ENCODE measurements around the gene TSHZ1. TPM values are rescaled to one million over a fixed set of nuclear protein-coding genes. Genes with fewer than 3 reads are reported as not detected.
A peak's percentile ranks its signal among the peaks of the same experiment; 100 is the strongest.

TSHZ1 gene
- total RNA-seq, 2 donors from 2014 or later = 14.5 to 19.4 TPM

DNA sequence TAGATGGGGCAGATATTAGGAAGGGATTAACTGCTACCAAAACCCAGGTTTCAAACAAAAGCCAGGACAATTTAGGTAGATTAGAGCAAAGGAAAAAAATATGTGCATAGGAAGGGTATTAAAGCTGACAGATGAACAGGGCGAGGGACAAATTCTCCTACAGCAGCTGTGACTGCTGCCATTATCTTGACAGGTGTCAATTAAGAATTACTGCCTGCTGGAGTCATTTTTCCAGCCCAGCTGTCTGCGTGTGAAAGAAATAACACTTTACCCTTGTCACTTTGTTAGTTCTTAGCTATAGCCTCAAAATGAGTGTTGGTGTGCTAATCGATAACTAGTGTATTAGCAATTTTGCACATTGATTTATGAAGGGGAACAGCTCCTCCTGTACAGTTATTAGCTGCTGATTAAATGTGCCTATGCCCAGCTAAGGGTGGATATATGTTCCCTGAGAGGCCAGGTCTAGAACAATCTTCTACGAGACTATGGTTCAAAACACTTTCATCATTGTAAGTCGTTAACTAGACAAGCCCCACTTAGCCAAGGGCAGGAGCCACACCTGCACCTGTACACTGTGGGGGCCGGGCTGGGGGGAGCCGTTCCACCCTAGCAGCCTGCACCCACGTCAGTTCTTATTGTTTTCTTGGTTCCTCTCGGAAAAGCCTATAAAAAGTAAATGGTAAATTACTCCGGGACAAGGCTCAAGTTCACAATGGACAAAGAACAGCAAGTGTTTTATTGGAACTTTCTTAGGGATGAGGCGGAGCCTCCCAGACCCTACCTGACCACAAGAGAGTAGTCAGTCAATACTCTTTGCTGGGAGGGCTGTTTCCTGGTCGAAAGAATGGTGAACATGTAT, 7.7 kb downstream of the TSHZ1 start:
- Histone ChIP-seq H3K27ac (peak overlapping the region; percentile 51 to 54), H3K4me3 (no peak overlapping the region), H3K27me3 (no peaks in the 10 kb centered on the region), H3K36me3 (no peaks in the 10 kb centered on the region), H3K4me1 (peaks cover 0 to 84% of the 10 kb centered on the region in 2 donors), H3K9me3 (no peaks in the 10 kb centered on the region)
- DNase-seq (ENCODE audit: low spot score) = no peak
- TF ChIP-seq, protein P1, sequence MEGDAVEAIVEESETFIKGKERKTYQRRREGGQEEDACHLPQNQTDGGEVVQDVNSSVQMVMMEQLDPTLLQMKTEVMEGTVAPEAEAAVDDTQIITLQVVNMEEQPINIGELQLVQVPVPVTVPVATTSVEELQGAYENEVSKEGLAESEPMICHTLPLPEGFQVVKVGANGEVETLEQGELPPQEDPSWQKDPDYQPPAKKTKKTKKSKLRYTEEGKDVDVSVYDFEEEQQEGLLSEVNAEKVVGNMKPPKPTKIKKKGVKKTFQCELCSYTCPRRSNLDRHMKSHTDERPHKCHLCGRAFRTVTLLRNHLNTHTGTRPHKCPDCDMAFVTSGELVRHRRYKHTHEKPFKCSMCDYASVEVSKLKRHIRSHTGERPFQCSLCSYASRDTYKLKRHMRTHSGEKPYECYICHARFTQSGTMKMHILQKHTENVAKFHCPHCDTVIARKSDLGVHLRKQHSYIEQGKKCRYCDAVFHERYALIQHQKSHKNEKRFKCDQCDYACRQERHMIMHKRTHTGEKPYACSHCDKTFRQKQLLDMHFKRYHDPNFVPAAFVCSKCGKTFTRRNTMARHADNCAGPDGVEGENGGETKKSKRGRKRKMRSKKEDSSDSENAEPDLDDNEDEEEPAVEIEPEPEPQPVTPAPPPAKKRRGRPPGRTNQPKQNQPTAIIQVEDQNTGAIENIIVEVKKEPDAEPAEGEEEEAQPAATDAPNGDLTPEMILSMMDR (IDR thresholded peaks at IDR 0.05) = no peak

DNA sequence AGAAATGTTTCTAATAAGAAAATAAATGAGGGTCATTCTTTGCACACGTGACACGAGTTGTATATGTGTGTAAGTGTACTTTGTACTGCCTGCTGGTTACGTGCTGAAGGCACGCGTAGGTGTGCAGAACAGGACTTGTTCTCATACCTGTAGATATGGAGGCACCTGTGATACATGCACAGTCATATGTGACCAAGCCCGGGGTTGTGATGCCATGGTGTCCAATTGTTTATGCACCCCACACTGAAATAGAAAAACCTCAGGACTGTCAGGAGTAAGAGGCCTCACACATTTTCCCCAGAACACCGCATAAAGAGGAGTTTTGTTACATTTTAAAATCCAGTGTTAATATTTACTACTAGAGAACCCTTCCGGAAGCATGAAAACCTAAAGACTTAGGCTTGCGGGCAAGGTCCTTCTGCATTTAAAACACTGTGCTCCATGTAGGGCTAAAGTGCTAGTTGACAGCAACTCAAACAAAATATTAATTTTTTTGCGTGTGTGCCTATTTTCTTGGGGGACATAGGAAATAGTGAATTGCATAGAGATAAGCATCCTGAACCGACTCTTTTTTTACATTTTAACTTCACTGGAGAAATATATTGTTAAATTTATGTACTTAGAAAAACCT, 9.3 kb downstream of the TSHZ1 start:
- Histone ChIP-seq H3K9me3 (no peaks in the 10 kb centered on the region), H3K4me1 (peaks cover 0 to 78% of the 10 kb centered on the region in 2 donors), H3K27ac (peak overlapping the region in 1 of 2 donors; percentile 28), H3K4me3 (no peak overlapping the region), H3K36me3 (no peaks in the 10 kb centered on the region), H3K27me3 (no peaks in the 10 kb centered on the region)
- TF ChIP-seq, protein P1 (IDR thresholded peaks at IDR 0.05) = no peak
- DNase-seq (ENCODE audit: low spot score) = no peak

DNA sequence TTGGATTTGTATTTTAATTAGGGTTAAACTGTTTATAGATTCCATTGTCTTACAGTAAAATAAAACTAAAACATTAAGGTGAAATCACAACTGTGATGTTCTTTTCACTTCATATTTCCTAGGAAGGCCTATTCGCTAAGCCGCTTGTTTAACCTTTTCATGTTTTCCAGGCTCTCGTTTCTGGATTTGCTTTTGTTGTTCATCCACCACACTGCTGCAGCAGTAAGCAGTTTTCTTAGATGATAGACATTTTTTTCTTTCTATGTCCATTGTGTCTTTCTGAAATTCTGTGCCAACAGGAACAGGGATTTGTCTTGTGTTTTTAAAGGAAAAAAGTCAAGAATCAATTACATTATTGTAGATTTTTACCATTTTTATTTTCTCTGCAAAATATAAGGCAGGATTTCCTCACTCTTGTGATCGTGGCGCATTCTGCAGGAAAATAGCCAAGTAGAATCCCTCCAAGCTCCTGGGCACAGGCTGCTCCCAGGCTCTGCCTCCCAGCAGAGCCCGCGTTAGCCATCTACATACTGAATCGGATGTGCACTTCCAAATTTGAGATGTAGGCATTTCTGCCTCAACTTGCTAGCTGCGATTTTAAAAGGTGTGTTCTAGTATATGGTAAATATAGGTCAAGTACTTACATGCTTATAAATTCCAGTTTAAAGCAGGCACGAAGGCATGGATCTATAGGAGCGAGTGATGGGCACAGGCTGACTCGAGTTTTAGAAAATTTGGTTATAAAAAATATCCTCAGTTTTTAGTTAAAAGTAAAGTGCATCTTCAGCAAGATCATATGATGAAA, 10.2 kb downstream of the TSHZ1 start:
- Histone ChIP-seq H3K36me3 (no peaks in the 10 kb centered on the region), H3K27ac (peak overlapping the region; percentile 28 to 36), H3K27me3 (no peaks in the 10 kb centered on the region), H3K4me3 (no peak overlapping the region), H3K4me1 (peaks cover 0 to 69% of the 10 kb centered on the region in 2 donors), H3K9me3 (no peaks in the 10 kb centered on the region)
- TF ChIP-seq, protein P1 (IDR thresholded peaks at IDR 0.05) = no peak
- no peak for DNase-seq (ENCODE audit: low spot score)

DNA sequence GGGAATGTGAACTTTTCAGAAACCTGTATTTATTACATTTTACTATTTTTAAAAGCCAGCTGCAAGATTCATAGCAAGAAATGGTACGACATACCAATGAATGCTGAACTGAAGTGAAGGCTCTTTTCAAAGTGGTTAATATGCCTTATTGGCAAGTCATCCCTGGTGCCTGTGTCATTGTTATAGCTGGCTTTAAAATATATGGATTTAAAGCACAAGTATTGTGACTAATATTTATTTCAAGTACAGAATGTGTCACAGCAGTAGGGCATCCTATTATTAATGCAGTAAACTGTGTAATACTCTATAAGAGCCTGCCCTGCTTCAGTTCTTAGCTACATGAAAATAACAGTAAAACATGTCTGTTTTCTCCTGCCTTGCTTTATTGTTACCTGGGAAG, 10.8 kb downstream of the TSHZ1 start:
- H3K36me3 ChIP-seq = no peaks in the 10 kb centered on the region
- no peak overlapping the region for H3K4me3 ChIP-seq
- no peaks in the 10 kb centered on the region for H3K27me3 ChIP-seq
- TF ChIP-seq, protein P1 (IDR thresholded peaks at IDR 0.05) = no peak
- H3K4me1 ChIP-seq = peaks cover 0 to 72% of the 10 kb centered on the region in 2 donors
- peak overlapping the region; percentile 28 to 36 for H3K27ac ChIP-seq
- DNase-seq (ENCODE audit: low spot score) = no peak
- H3K9me3 ChIP-seq = no peaks in the 10 kb centered on the region

DNA sequence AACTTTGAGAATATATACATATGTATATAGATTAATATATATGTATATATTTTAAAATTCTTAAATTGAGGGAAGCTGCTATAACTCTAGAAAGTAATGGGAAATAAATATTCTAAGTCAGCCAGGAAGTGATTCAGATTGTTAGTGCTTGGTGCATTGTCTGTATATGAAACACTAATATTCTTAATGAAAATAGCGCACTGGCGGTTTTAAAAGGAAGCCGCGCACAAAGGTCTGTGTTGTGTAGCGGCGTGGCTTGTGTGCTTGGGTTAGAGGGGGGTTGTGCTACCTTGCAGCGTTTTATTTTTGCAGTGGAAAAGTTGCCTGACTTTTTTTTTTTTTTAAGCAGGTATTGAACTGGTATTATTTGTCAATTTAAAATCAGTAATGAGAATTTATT, 11.3 kb downstream of the TSHZ1 start:
- Histone ChIP-seq H3K27ac (peak overlapping the region in 1 of 2 donors; percentile 36), H3K9me3 (no peaks in the 10 kb centered on the region), H3K4me3 (no peak overlapping the region), H3K36me3 (no peaks in the 10 kb centered on the region), H3K4me1 (peaks cover 0 to 74% of the 10 kb centered on the region in 2 donors), H3K27me3 (no peaks in the 10 kb centered on the region)
- TF ChIP-seq, protein P1 (IDR thresholded peaks at IDR 0.05) = no peak
- DNase-seq (ENCODE audit: low spot score) = no peak

Data from right atrium auricular region (tissue), 2 donors.